Measurements from ENCODE around the gene TSPAN9.

TSPAN9 gene

DNA sequence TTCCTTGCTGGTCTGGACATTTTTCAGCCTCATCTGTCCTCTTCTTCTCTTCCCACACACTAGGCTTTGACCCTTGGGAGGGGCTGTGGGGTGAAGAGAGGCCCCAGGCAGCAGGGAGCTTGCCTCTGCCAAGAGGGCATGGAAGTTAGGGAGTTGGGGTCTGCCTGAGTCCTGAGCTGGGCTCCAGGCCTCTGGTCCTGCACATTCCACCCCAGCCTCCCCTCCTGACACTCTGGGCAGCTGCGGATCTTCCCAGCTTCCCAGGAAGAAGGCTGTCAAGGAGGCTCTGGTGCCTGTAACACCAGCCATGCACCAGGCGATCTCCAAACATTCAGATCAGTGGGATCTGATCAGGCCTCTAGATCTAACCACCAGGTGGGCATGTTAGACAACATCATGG lies 244.7 kb downstream of the TSPAN9 start:
- H3K4me1 ChIP-seq = no peaks in the 10 kb centered on the region
- H3K27me3 ChIP-seq (ENCODE audit: low read depth) = peaks cover 15% of the 10 kb centered on the region
- no peaks in the 10 kb centered on the region for H3K36me3 ChIP-seq (replicated peaks)
- DNase-seq (ENCODE audit: low spot score in 2 of 2) = no peak
- H3K9me3 ChIP-seq = no peaks in the 10 kb centered on the region
- in situ Hi-C loops (cut with MboI; ENCODE audit: low sequenced_read_pairs) = no loop called here
- H3K4me3 ChIP-seq = no peak overlapping the region

DNA sequence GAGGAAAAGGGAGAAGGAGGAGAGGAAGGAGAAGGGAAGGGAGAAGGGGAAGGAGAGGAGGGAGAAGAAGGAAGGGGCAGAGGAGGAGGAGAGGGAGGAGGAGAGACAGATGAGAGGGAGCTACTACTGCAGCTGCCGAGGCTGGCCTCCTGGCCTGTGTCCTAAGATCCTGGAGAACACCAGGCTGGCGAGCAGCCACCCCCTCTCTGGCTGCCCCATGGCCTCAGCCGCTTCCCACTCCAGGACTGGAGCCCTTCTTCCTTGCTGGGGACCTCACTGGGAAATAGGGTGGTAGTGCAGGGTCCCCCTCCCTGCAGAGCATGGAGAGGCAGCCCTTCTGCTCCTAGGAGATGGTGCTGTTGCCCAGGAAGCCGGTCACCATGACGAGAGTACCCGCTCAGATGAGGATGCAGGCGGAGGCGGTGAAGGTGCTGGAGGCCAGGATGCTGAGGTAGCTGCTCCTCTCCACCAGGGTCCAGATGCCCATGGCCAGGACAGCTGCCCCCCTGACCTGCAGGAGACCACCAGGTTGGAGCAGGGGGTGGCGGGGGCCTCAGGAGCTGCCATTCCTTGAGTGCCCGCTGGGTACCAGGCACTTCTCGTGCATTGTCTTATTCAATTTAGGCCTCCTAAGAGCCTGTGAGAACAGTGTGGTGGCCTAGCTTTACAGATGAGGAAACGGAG lies 246.0 kb downstream of the TSPAN9 start:
- in situ Hi-C loops (cut with MboI; ENCODE audit: low sequenced_read_pairs) = no loop called here
- H3K4me3 ChIP-seq = no peak overlapping the region
- peaks cover 4% of the 10 kb centered on the region for H3K27me3 ChIP-seq (ENCODE audit: low read depth)
- H3K9me3 ChIP-seq = no peaks in the 10 kb centered on the region
- H3K36me3 ChIP-seq (replicated peaks) = no peaks in the 10 kb centered on the region
- DNase-seq (ENCODE audit: low spot score in 2 of 2) = no peak
- no peaks in the 10 kb centered on the region for H3K4me1 ChIP-seq

DNA sequence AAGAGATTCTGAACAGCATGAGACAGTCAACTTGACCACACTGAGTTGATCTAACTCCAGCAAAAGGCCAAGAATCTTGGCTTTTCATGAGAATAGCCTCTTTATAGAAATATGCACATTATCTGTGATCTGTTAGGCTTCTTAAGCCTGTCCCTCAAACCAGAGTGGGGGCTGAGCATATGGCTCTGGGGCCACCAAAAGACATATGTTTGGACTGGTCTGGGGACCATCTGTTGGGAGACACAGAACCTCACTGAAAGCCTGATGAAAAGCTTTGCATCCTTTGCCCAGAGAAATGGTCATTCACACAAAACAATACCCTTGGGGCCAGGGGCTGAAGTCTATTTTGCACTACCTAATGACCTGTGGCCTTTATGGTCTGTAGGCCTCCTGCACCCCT lies 248.6 kb downstream of the TSPAN9 start:
- in situ Hi-C loops (cut with MboI; ENCODE audit: low sequenced_read_pairs) = no loop called here
- DNase-seq (ENCODE audit: low spot score in 2 of 2) = no peak
- no peak overlapping the region for H3K4me3 ChIP-seq
- no peaks in the 10 kb centered on the region for H3K4me1 ChIP-seq
- no peaks in the 10 kb centered on the region for H3K36me3 ChIP-seq (replicated peaks)
- H3K27me3 ChIP-seq (ENCODE audit: low read depth) = peaks cover 3% of the 10 kb centered on the region; the same call in 1 of the 2 replicates
- H3K9me3 ChIP-seq = no peaks in the 10 kb centered on the region

DNA sequence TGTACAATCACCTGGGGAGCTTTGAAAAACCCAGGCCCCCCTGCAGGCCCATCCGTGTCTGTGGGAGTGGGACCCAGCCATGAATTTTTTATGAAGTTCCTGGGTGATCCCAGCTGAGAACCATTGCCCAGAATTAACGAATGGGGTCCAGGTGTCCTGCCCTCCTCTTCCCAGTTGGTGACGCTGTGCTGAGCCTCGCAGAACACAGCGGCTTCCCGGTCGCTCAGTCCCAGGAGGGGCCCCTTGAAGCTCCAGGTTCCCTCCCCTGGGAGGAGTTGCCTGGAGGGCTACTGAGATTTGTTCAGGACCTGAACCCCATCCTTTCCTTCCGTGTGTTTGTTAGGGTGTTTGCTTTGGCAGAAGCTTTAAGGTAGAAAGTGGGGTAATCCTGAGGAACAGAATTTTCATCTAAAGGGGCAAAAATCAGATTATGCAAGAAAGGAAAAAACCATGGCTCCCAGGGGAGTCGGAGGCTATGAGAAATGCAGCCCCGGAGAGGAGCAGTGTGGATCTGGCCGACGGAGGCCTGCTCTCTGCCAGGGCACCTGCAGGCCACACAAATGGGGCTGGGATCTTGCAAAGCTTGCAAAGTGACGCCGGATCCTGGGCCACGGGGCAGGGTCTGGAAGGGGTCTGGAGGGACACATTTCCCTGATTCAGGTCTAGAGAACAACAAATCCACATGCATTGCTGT lies 249.1 kb downstream of the TSPAN9 start:
- Histone ChIP-seq H3K9me3 (no peaks in the 10 kb centered on the region), H3K4me1 (no peaks in the 10 kb centered on the region), H3K27me3 (ENCODE audit: low read depth) (peaks cover 3% of the 10 kb centered on the region; the same call in 1 of the 2 replicates), H3K36me3 (replicated peaks) (no peaks in the 10 kb centered on the region), H3K4me3 (no peak overlapping the region)
- in situ Hi-C loops (cut with MboI; ENCODE audit: low sequenced_read_pairs) = no loop called here
- DNase-seq (ENCODE audit: low spot score in 2 of 2) = no peak

DNA sequence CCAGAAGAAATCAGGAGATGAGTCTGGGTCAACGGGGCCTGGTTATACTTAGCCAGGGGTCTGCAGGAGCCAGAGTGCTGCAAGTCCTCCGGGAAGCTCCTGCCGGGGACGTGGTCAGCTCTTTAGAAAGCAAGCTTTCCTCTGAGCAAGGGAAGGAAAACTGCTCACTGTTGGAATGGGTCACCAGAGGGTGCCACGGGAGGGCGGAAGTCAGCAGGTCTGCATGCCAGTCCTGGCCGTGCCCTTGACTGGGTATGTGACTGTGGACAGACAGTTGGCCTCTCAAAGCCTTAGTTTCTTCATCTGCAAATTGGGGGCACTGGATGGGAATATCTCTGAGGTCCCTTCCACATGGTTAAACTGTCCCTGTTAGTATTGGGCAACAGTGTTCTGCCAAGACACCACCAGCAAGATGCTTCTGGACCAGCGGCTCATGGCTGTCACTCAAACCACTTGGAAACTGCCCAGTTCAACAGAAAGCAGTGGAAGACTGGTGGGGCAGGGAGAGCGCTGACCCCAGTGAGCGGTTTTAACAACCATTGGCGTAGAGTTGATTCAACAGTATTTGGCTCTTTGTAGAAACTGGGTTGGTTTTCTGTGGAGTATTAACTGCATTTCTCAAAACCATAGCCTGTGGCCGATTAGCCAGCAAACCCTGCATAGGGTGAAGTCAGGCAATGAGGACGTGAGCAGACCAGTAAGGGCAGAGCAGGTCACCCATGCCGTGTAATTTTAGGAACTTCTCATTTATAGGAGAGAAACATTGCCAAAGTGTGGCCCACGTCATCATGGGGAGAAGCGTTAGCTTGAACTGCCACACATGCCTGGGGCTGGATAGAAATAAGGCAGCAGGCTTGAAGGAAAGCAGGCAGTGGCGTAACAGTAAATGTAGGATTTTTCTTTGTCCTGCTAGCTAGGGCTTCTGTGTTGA lies 249.9 kb downstream of the TSPAN9 start:
- Histone ChIP-seq H3K27me3 (ENCODE audit: low read depth) (peaks cover 7% of the 10 kb centered on the region), H3K36me3 (replicated peaks) (no peaks in the 10 kb centered on the region), H3K4me1 (no peaks in the 10 kb centered on the region), H3K9me3 (no peaks in the 10 kb centered on the region), H3K4me3 (no peak overlapping the region)
- in situ Hi-C loops (cut with MboI; ENCODE audit: low sequenced_read_pairs) = no loop called here
- DNase-seq (ENCODE audit: low spot score in 2 of 2) = no peak

DNA sequence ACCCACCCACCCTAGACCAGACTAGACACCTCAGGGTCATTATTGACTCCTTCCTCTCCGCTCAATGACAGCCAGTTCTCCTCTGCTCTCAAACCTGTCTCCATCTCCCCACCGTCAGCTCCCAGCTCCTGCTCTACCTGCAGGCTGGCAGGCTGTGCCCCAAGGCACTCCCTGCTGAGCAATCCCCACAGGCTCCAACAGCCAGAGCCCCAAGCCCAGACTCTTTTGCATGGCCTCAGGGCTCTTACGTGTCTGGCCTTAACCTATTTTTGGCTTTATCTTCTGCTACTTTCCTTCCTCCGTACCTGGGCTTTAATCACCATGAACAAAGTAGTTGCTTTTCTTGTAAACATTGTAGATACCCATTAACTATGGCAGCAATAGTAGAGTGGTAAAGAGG lies 250.9 kb downstream of the TSPAN9 start:
- no peak for DNase-seq (ENCODE audit: low spot score in 2 of 2)
- Histone ChIP-seq H3K36me3 (replicated peaks) (no peaks in the 10 kb centered on the region), H3K4me1 (no peaks in the 10 kb centered on the region), H3K27me3 (ENCODE audit: low read depth) (peaks cover 4% of the 10 kb centered on the region; the same call in 1 of the 2 replicates), H3K4me3 (no peak overlapping the region), H3K9me3 (no peaks in the 10 kb centered on the region)
- in situ Hi-C loops (cut with MboI; ENCODE audit: low sequenced_read_pairs) = no loop called here

DNA sequence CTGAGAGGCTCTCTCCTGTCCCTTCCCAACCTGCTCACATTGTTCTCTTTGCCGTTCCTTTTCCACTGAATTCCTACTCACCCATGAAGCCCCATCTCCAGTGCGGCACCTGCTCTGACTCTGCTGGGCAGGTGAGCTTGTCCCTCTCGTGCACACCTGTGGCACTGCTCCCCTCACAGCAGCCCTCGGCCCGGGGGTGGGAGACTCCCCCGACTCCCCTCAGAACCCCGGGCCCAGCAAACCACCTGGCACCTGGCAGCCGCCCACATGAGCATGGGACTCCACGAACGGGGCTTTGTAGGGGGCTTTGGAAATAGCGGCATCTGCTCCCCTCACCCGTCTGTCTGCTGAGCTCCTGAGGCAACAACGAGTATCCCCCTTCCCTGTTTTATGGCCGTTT lies 251.4 kb downstream of the TSPAN9 start:
- H3K36me3 ChIP-seq (replicated peaks) = no peaks in the 10 kb centered on the region
- H3K9me3 ChIP-seq = no peaks in the 10 kb centered on the region
- in situ Hi-C loops (cut with MboI; ENCODE audit: low sequenced_read_pairs) = no loop called here
- no peak for DNase-seq (ENCODE audit: low spot score in 2 of 2)
- H3K4me3 ChIP-seq = no peak overlapping the region
- H3K4me1 ChIP-seq = no peaks in the 10 kb centered on the region
- peaks cover 4% of the 10 kb centered on the region; the same call in 1 of the 2 replicates for H3K27me3 ChIP-seq (ENCODE audit: low read depth)

DNA sequence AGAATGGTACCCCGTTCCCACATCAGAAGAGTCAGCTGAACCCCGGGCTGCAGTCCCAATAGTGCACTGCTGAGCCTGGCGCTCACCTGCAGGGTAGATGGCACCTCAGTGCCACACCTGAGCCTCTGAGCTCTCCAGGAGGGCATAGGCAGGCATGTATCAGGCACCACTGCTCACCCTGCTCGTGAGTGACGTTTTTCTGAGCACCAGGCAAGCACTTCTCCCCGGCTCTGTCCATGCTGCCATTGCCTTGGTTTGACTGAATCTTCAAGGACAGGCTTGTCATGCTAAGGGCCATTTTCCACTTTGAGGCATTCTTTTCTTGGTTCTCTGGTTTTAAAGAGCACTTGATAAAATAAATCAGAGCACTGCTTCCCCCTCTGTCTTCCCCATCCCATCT lies 252.2 kb downstream of the TSPAN9 start:
- in situ Hi-C loops (cut with MboI; ENCODE audit: low sequenced_read_pairs) = no loop called here
- DNase-seq (ENCODE audit: low spot score in 2 of 2) = no peak
- Histone ChIP-seq H3K4me3 (no peak overlapping the region), H3K4me1 (no peaks in the 10 kb centered on the region), H3K27me3 (ENCODE audit: low read depth) (peaks cover 4% of the 10 kb centered on the region; the same call in 1 of the 2 replicates), H3K9me3 (no peaks in the 10 kb centered on the region), H3K36me3 (replicated peaks) (no peaks in the 10 kb centered on the region)

DNA sequence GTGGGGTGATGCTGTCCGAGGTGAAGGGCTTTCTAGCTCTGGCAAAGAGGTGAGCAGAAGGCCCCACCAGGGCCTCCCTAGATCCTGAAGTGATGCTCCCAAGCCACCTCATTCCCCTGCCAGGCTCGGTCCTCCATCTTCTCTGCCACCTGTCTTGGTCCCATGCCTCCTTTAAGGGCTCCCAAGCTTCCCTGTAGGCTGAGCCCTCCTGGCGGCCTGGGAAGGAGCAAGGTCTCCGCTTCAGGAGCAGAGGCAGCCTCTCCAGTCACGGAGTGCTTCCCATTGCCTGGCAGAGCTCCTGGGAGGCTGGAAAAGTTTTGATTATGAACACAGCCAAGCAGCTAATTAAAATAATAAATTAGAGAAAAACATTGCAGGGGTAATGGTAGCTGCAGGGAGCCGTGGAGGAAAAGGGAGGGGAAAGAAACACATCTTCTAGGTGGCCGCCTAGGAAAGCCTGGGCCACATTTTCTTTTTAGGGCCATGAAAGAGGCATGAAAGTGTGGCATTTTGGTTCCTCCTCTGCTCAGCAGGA lies 253.9 kb downstream of the TSPAN9 start:
- in situ Hi-C loops (cut with MboI; ENCODE audit: low sequenced_read_pairs) = no loop called here
- no peak for DNase-seq (ENCODE audit: low spot score in 2 of 2)
- no peaks in the 10 kb centered on the region for H3K36me3 ChIP-seq (replicated peaks)
- no peaks in the 10 kb centered on the region for H3K9me3 ChIP-seq
- H3K27me3 ChIP-seq (ENCODE audit: low read depth) = peaks cover 4% of the 10 kb centered on the region; the same call in 1 of the 2 replicates
- no peak overlapping the region for H3K4me3 ChIP-seq
- H3K4me1 ChIP-seq = no peaks in the 10 kb centered on the region

DNA sequence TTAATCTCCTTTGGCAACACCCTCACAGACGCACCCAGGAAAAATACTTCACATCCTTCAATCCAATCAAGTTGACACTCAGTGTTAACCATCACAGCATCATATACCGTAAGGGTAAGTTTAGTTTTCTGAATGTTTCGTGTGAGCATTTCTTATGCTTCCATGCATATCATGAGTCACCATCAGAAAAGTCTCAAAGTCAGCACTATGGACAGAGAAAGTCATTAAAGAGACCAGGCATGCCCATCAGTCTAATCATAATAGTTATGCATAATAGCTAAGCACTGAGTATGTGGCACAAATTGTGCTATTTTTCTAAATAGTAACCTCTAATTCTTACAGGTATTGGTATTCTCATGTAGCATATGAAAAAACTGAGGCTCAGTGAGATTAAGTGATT lies 255.0 kb downstream of the TSPAN9 start:
- Histone ChIP-seq H3K27me3 (ENCODE audit: low read depth) (peaks cover 4% of the 10 kb centered on the region; the same call in 1 of the 2 replicates), H3K4me1 (no peaks in the 10 kb centered on the region), H3K36me3 (replicated peaks) (no peaks in the 10 kb centered on the region), H3K4me3 (no peak overlapping the region), H3K9me3 (no peaks in the 10 kb centered on the region)
- in situ Hi-C loops (cut with MboI; ENCODE audit: low sequenced_read_pairs) = no loop called here
- DNase-seq (ENCODE audit: low spot score in 2 of 2) = no peak

DNA sequence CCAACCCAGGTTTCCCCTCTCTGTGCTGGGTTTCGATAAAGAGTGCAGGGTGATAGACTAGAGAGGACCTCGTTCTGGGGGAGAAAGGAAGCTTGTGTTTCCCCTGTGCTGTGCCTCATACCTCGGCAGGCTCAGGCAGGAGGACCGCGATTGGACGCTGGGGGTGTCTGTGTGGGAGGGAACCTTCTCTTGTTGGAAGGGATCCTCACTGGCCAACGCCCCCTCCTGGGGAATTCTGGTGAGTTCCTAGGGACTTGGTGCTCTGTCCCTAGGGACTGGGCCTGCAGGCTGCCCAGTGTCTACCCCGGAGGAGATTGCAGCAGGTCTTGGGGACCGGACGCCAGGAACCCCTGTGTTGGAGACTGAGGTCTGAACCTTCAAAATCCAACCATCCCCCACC lies 256.4 kb downstream of the TSPAN9 start:
- in situ Hi-C loops (cut with MboI; ENCODE audit: low sequenced_read_pairs) = no loop called here
- H3K4me1 ChIP-seq = no peaks in the 10 kb centered on the region
- peak; percentile 13 to 64 for DNase-seq (ENCODE audit: low spot score in 2 of 2)
- H3K36me3 ChIP-seq (replicated peaks) = no peaks in the 10 kb centered on the region
- H3K27me3 ChIP-seq (ENCODE audit: low read depth) = peaks cover 4% of the 10 kb centered on the region; the same call in 1 of the 2 replicates
- H3K9me3 ChIP-seq = no peaks in the 10 kb centered on the region
- H3K4me3 ChIP-seq = no peak overlapping the region

DNA sequence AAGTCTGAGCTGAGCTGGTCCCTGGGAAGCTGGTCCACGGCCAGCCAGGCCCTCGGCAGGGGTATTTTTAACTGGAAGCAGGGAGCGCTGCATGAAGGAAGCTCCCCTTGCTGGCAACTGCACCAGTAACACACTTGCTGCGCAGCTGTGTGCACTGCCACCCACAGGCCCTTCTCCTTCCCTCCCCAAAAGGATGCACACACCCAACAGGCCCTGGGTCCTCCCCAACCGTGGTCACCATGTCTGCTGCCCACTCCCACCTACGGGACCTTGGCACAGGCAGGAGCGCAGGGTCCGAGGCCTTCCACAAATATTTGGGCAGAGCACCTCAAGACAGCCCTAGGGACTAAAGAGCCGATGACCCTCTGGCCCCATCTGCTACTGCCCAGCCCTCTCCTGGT lies 256.8 kb downstream of the TSPAN9 start:
- H3K4me1 ChIP-seq = no peaks in the 10 kb centered on the region
- no peaks in the 10 kb centered on the region for H3K36me3 ChIP-seq (replicated peaks)
- in situ Hi-C loops (cut with MboI; ENCODE audit: low sequenced_read_pairs) = no loop called here
- DNase-seq (ENCODE audit: low spot score in 2 of 2) = no peak
- peaks cover 4% of the 10 kb centered on the region; the same call in 1 of the 2 replicates for H3K27me3 ChIP-seq (ENCODE audit: low read depth)
- H3K4me3 ChIP-seq = no peak overlapping the region
- H3K9me3 ChIP-seq = no peaks in the 10 kb centered on the region

DNA sequence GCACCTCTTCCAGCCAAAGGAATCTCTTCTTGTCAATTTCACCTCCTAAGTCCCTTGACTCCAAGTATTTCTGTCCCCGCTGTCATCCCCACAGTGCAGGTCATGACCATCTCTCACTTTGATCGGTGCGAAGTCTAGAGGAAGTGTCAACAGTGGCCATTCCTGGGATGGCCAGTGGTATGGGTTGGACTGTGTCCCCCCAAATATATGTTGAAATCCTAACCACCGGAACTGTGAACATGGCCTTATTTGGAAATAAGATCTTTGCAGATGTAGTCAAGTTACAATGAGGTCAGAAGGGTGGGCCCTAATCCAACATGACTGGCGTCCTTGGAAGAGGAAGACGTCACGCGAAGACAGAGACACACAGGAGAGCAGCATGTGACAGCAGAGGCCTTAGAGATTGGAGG lies 257.9 kb downstream of the TSPAN9 start:
- in situ Hi-C loops (cut with MboI; ENCODE audit: low sequenced_read_pairs) = no loop called here
- Histone ChIP-seq H3K9me3 (no peaks in the 10 kb centered on the region), H3K4me1 (no peaks in the 10 kb centered on the region), H3K4me3 (no peak overlapping the region), H3K27me3 (ENCODE audit: low read depth) (peaks cover 4% of the 10 kb centered on the region; the same call in 1 of the 2 replicates), H3K36me3 (replicated peaks) (no peaks in the 10 kb centered on the region)
- no peak for DNase-seq (ENCODE audit: low spot score in 2 of 2)

Data from HAP-1 (cell line).